Iris pigment epithelial cell (primary cell): ENCODE data around the gene WTAP.
"Not testable (repeated sequence)": the region's sequence is repeated elsewhere in the genome, so short reads cannot be mapped to it uniquely, and the experiment has no call there.

Source experiments
- DNase-seq: peaks from one replicate; pipeline ENCODE4 v3.0.0-alpha.2; 2011; ENCODE audit warnings: low read depth

Gene WTAP

GRCh38 chr6:159693894-159694545 is 33.3 kb upstream of the WTAP start:
- DNase-seq: peak; percentile 23

GRCh38 chr6:159695984-159696383 is 31.3 kb upstream of the WTAP start:
- DNase-seq: peak; percentile 57

- DNase-seq: peak; percentile 20
These were observed 26.3 kb upstream of the WTAP start for GRCh38 chr6:159700970-159701369.

- peak; percentile 87 for DNase-seq
These were observed 25.8 kb upstream of the WTAP start for GRCh38 chr6:159701413-159701999.

- DNase-seq: not testable (repeated sequence)
These were observed 16.7 kb upstream of the WTAP start for GRCh38 chr6:159710603-159711002.

- DNase-seq: not testable (repeated sequence)
These were observed 14.9 kb upstream of the WTAP start for GRCh38 chr6:159712389-159712788.

- no peak for DNase-seq
These were observed 13.3 kb upstream of the WTAP start for GRCh38 chr6:159713984-159714383.

GRCh38 chr6:159714404-159714803 is 12.9 kb upstream of the WTAP start:
- no peak for DNase-seq

GRCh38 chr6:159715166-159715565 is 12.1 kb upstream of the WTAP start:
- peak; percentile 21 for DNase-seq

- DNase-seq: no peak
These were observed 11.7 kb upstream of the WTAP start for GRCh38 chr6:159715605-159716004.

GRCh38 chr6:159716247-159717096 is 10.8 kb upstream of the WTAP start:
- peak; percentile 98 for DNase-seq

- no peak for DNase-seq
These were observed 8.7 kb upstream of the WTAP start for GRCh38 chr6:159718634-159719033.

- DNase-seq: no peak
These were observed 8.0 kb upstream of the WTAP start for GRCh38 chr6:159719287-159719686.

GRCh38 chr6:159720708-159721107 is 6.6 kb upstream of the WTAP start:
- DNase-seq: peak; percentile 16

GRCh38 chr6:159721981-159722380 is 5.3 kb upstream of the WTAP start:
- DNase-seq: not testable (repeated sequence)

GRCh38 chr6:159722655-159723054 is 4.7 kb upstream of the WTAP start:
- DNase-seq: no peak

- DNase-seq: no peak
These were observed 4.0 kb upstream of the WTAP start for GRCh38 chr6:159723259-159723658.

- DNase-seq: no peak
These were observed 2.5 kb upstream of the WTAP start for GRCh38 chr6:159724778-159725177.

GRCh38 chr6:159725208-159725607 is 2.1 kb upstream of the WTAP start:
- not testable (repeated sequence) for DNase-seq

GRCh38 chr6:159726255-159726917 is 920 bp upstream of the WTAP start:
- DNase-seq: no peak

- peak; percentile 42 for DNase-seq
These were observed 575 bp downstream of the WTAP start for GRCh38 chr6:159727717-159728445.

- peak; percentile 29 for DNase-seq
These were observed 1.2 kb downstream of the WTAP start for GRCh38 chr6:159728531-159728964.
